Testis (tissue), 2 donors: ENCODE results near the gene COL9A3.

Experiments
- POLR2A ChIP-seq: fragments of 450-650 bp; IDR thresholded peaks from one replicate; pipeline ENCODE4 v1.6.1; 2017; ENCODE audit warnings: antibody characterized with exemption, mild to moderate bottlenecking, moderate library complexity
- TF ChIP-seq, protein P1 (sequence below), 3 experiments: fragments of 450-650 bp in 2 of 3; fragments of 200-600 bp in 1 of 3; sonication (generic) in 1 of 3; IDR thresholded peaks; one replicate each; pipeline ENCODE4 v1.5.1; 2016 to 2019; ENCODE audit warnings: antibody characterized with exemption in 3 of 3, mild to moderate bottlenecking in 2 of 3, moderate library complexity in 1 of 3

DNA sequence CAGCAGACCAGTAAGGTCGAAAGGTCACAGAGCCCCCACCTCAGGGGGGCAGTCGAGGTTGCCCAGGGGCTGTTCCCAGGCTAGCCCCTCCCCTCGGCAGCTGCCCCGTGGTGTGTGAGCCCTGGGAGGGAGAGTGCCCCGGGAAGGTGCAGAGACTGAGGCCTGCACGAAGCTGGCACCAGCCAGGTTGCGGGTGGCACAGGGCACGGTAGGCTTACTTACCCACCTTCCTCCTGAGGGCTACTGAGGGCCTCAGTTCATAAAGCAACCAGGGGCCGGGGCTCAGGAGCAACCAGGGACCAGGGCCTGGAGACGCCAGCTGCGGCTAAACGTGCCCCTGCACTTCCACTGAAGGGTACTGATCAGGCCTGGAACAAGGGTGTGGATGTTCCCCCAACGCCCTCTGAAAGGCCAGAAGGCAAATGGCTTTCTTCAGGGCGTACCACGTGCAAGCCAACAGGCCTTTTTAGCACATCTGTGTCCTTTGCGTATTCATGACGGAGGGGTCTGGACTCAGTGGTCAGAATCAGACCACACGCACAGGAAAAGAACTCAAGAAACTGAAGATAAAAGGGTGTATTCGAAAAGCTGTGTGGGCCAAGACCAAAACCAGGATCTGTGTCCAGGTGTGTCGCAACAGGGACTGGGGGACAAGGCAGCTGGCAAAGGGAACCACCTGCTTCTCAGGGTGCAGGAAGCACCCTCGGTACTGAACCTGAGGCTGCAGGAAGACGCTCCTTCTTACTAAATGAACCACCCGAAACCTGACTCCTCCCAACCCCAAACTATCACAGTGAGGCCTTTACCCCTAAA is 69.3 kb downstream of the COL9A3 start:
- TF ChIP-seq, protein P1, sequence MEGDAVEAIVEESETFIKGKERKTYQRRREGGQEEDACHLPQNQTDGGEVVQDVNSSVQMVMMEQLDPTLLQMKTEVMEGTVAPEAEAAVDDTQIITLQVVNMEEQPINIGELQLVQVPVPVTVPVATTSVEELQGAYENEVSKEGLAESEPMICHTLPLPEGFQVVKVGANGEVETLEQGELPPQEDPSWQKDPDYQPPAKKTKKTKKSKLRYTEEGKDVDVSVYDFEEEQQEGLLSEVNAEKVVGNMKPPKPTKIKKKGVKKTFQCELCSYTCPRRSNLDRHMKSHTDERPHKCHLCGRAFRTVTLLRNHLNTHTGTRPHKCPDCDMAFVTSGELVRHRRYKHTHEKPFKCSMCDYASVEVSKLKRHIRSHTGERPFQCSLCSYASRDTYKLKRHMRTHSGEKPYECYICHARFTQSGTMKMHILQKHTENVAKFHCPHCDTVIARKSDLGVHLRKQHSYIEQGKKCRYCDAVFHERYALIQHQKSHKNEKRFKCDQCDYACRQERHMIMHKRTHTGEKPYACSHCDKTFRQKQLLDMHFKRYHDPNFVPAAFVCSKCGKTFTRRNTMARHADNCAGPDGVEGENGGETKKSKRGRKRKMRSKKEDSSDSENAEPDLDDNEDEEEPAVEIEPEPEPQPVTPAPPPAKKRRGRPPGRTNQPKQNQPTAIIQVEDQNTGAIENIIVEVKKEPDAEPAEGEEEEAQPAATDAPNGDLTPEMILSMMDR (IDR thresholded peaks at IDR 0.05) = no peak
- TF ChIP-seq POLR2A = no peak
